HEK293 (cell line): ENCODE results near the gene ANAPC16.

Experiments
- BCL6B ChIP-seq: fragments of 450-650 bp; formaldehyde crosslinking; IDR thresholded peaks from 2 replicates; pipeline ENCODE4 v1.5.1; 2017; ENCODE audit warnings: missing biosample characterization, missing genetic modification characterization
- FEZF1 ChIP-seq: fragments of 450-650 bp; formaldehyde crosslinking; IDR thresholded peaks from 2 replicates; pipeline ENCODE4 v1.5.1; 2016; ENCODE audit warnings: missing biosample characterization, missing genetic modification characterization
- KLF10 ChIP-seq: fragments of 450-650 bp; IDR thresholded peaks from 2 replicates; pipeline ENCODE4 v1.5.1; 2018; ENCODE audit warnings: missing biosample characterization, mild to moderate bottlenecking, missing genetic modification characterization
- KLF17 ChIP-seq: fragments of 450-650 bp; formaldehyde crosslinking; IDR thresholded peaks from 2 replicates; pipeline ENCODE4 v1.5.1; 2016; ENCODE audit warnings: missing biosample characterization, missing genetic modification characterization
- KLF7 ChIP-seq: fragments of 450-650 bp; formaldehyde crosslinking; IDR thresholded peaks from 2 replicates; pipeline ENCODE4 v1.5.1; 2016; ENCODE audit warnings: missing biosample characterization, missing genetic modification characterization, borderline replicate concordance
- SALL2 ChIP-seq: fragments of 450-650 bp; formaldehyde crosslinking; IDR thresholded peaks from 2 replicates; pipeline ENCODE4 v1.5.0; 2017; ENCODE audit warnings: missing biosample characterization, mild to moderate bottlenecking, missing genetic modification characterization, borderline replicate concordance
- SETDB1 ChIP-seq: IDR thresholded peaks from one replicate; pipeline ENCODE4 v1.6.1; 2017; ENCODE audit warnings: mild to moderate bottlenecking, low read length, moderate library complexity, mixed read lengths; ENCODE audit not compliant: insufficient read length
- TRIM28 ChIP-seq: IDR thresholded peaks from 2 replicates; pipeline ENCODE4 v1.6.1; 2011; ENCODE audit warnings: low read length, control low read depth, borderline replicate concordance
- YY1 ChIP-seq: fragments of 450-650 bp; formaldehyde crosslinking; IDR thresholded peaks from 2 replicates; pipeline ENCODE4 v1.5.1; 2018; ENCODE audit warnings: missing biosample characterization, missing genetic modification characterization
- ZBTB6 ChIP-seq: fragments of 450-650 bp; formaldehyde crosslinking; IDR thresholded peaks from 2 replicates; pipeline ENCODE4 v1.5.1; 2017; ENCODE audit warnings: missing biosample characterization, missing genetic modification characterization
- ZEB2 ChIP-seq: fragments of 450-650 bp; formaldehyde crosslinking; IDR thresholded peaks from 2 replicates; pipeline ENCODE4 v1.5.1; 2016; ENCODE audit warnings: missing biosample characterization, missing genetic modification characterization
- ZFP41 ChIP-seq: fragments of 450-650 bp; formaldehyde crosslinking; IDR thresholded peaks from 2 replicates; pipeline ENCODE4 v1.5.1; 2016; ENCODE audit warnings: missing biosample characterization, missing genetic modification characterization, borderline replicate concordance
- ZNF132 ChIP-seq: fragments of 450-650 bp; formaldehyde crosslinking; IDR thresholded peaks from 2 replicates; pipeline ENCODE4 v1.5.1; 2017; ENCODE audit warnings: missing biosample characterization, missing genetic modification characterization, borderline replicate concordance
- ZNF157 ChIP-seq: fragments of 450-650 bp; formaldehyde crosslinking; IDR thresholded peaks from 2 replicates; pipeline ENCODE4 v1.5.1; 2016; ENCODE audit warnings: missing biosample characterization, missing genetic modification characterization
- ZNF174 ChIP-seq: fragments of 450-650 bp; formaldehyde crosslinking; IDR thresholded peaks from 2 replicates; pipeline ENCODE4 v1.5.0; 2017; ENCODE audit warnings: missing biosample characterization, mild to moderate bottlenecking, missing genetic modification characterization
- ZNF175 ChIP-seq: fragments of 450-650 bp; formaldehyde crosslinking; IDR thresholded peaks from 2 replicates; pipeline ENCODE4 v1.5.1; 2016; ENCODE audit warnings: missing biosample characterization, missing genetic modification characterization
- ZNF211 ChIP-seq: fragments of 450-650 bp; formaldehyde crosslinking; IDR thresholded peaks from 2 replicates; pipeline ENCODE4 v1.5.1; 2016; ENCODE audit warnings: low read depth, missing biosample characterization, missing genetic modification characterization
- ZNF214 ChIP-seq: fragments of 450-650 bp; formaldehyde crosslinking; IDR thresholded peaks from 2 replicates; pipeline ENCODE4 v1.5.1; 2017; ENCODE audit warnings: missing biosample characterization, mild to moderate bottlenecking, missing genetic modification characterization, borderline replicate concordance
- ZNF248 ChIP-seq: fragments of 450-650 bp; formaldehyde crosslinking; IDR thresholded peaks from 2 replicates; pipeline ENCODE4 v1.5.1; 2017; ENCODE audit warnings: missing biosample characterization, missing genetic modification characterization
- ZNF280C ChIP-seq: fragments of 450-650 bp; formaldehyde crosslinking; IDR thresholded peaks from 2 replicates; pipeline ENCODE4 v1.5.1; 2016; ENCODE audit warnings: missing biosample characterization, missing genetic modification characterization
- ZNF311 ChIP-seq: fragments of 450-650 bp; formaldehyde crosslinking; IDR thresholded peaks from 2 replicates; pipeline ENCODE4 v1.5.1; 2017; ENCODE audit warnings: missing biosample characterization, missing genetic modification characterization, borderline replicate concordance
- ZNF324 ChIP-seq: fragments of 450-650 bp; formaldehyde crosslinking; IDR thresholded peaks from 2 replicates; pipeline ENCODE4 v1.5.1; 2016; ENCODE audit warnings: missing biosample characterization, missing genetic modification characterization
- ZNF341 ChIP-seq: fragments of 450-650 bp; formaldehyde crosslinking; IDR thresholded peaks from 2 replicates; pipeline ENCODE4; 2016; ENCODE audit warnings: low read depth, missing biosample characterization, missing genetic modification characterization
- ZNF354C ChIP-seq: fragments of 450-650 bp; formaldehyde crosslinking; IDR thresholded peaks from 2 replicates; pipeline ENCODE4 v1.5.1; 2016; ENCODE audit warnings: missing biosample characterization, missing genetic modification characterization, low read depth, borderline replicate concordance
- ZNF433 ChIP-seq: fragments of 450-650 bp; formaldehyde crosslinking; IDR thresholded peaks from 2 replicates; pipeline ENCODE4 v1.5.1; 2016; ENCODE audit warnings: missing biosample characterization, missing genetic modification characterization, low read depth
- ZNF501 ChIP-seq: fragments of 450-650 bp; formaldehyde crosslinking; IDR thresholded peaks from 2 replicates; pipeline ENCODE4 v1.5.1; 2016; ENCODE audit warnings: missing biosample characterization, missing genetic modification characterization
- ZNF549 ChIP-seq: fragments of 450-650 bp; IDR thresholded peaks from 2 replicates; pipeline ENCODE4 v1.5.1; 2018; ENCODE audit warnings: missing biosample characterization, missing genetic modification characterization, mild to moderate bottlenecking, inconsistent platforms, moderate library complexity
- ZNF561 ChIP-seq: fragments of 450-650 bp; IDR thresholded peaks from 2 replicates; pipeline ENCODE4 v1.5.1; 2018; ENCODE audit warnings: missing biosample characterization, missing genetic modification characterization, borderline replicate concordance
- ZNF580 ChIP-seq: fragments of 450-650 bp; formaldehyde crosslinking; IDR thresholded peaks from 2 replicates; pipeline ENCODE4 v1.5.1; 2016; ENCODE audit warnings: missing biosample characterization, missing genetic modification characterization
- ZNF610 ChIP-seq: fragments of 450-650 bp; formaldehyde crosslinking; IDR thresholded peaks from 2 replicates; pipeline ENCODE4 v1.5.1; 2016; ENCODE audit warnings: missing biosample characterization, missing genetic modification characterization, borderline replicate concordance
- ZNF621 ChIP-seq: fragments of 450-650 bp; formaldehyde crosslinking; IDR thresholded peaks from 2 replicates; pipeline ENCODE4 v1.5.1; 2017; ENCODE audit warnings: missing biosample characterization, missing genetic modification characterization
- ZNF645 ChIP-seq: fragments of 450-650 bp; formaldehyde crosslinking; IDR thresholded peaks from 2 replicates; pipeline ENCODE4; 2016; ENCODE audit warnings: missing biosample characterization, missing genetic modification characterization
- ZSCAN16 ChIP-seq: fragments of 450-650 bp; formaldehyde crosslinking; IDR thresholded peaks from 2 replicates; pipeline ENCODE4 v1.5.1; 2016; ENCODE audit warnings: missing biosample characterization, missing genetic modification characterization
- ZSCAN30 ChIP-seq: fragments of 450-650 bp; IDR thresholded peaks from 2 replicates; pipeline ENCODE4 v1.5.1; 2018; ENCODE audit warnings: missing biosample characterization, mild to moderate bottlenecking, missing genetic modification characterization, moderate library complexity

ANAPC16 gene

GRCh38 chr10:72173619-72174296 lies 42.1 kb upstream of the ANAPC16 start (continued):
- TF ChIP-seq ZNF211 (tag by site-specific recombination) (no peak), SETDB1 (peak; percentile 13), BCL6B (tag by site-specific recombination) (no peak), ZNF501 (tag by site-specific recombination) (no peak; the same call in 1 of the 2 replicates), ZSCAN16 (tag by site-specific recombination) (no peak), ZNF280C (no peak), ZBTB6 (no peak), ZNF248 (no peak), ZNF157 (tag by site-specific recombination) (no peak), ZNF549 (tag by site-specific recombination) (no peak), KLF7 (tag by site-specific recombination) (no peak), ZNF580 (tag by site-specific recombination) (peak; percentile 23; the same call in 1 of the 2 replicates), FEZF1 (tag by site-specific recombination) (peak; percentile 90), ZNF561 (tag by site-specific recombination) (peak; percentile 89), ZNF132 (tag by site-specific recombination) (no peak), KLF10 (tag by site-specific recombination) (peak; percentile 62), ZNF433 (no peak), ZNF174 (tag by site-specific recombination) (no peak), KLF17 (tag by site-specific recombination) (no peak), ZNF341 (tag by site-specific recombination) (peak; percentile 64), ZEB2 (peak; percentile 97), SALL2 (tag by site-specific recombination) (no peak), ZNF324 (tag by site-specific recombination) (peak; percentile 68), ZNF311 (tag by site-specific recombination) (no peak), TRIM28 (peak; percentile 98), ZNF610 (tag by site-specific recombination) (0 out of 2 replicates have a peak, but pooled peaks have one; percentile 45), ZNF354C (tag by site-specific recombination) (no peak), ZNF175 (tag by site-specific recombination) (no peak), ZNF214 (tag by site-specific recombination) (no peak), ZNF621 (tag by site-specific recombination) (no peak), ZSCAN30 (peak; percentile 39; the same call in 1 of the 2 replicates), ZFP41 (no peak), YY1 (tag by site-specific recombination) (peak; percentile 51; the same call in 1 of the 2 replicates), ZNF645 (tag by site-specific recombination) (no peak)
